HG02884 (cell line): Measurements from ENCODE around the gene TAS2R30.

Experiments
- ATAC-seq: cut with Tn5 transposase; IDR thresholded peaks from one replicate; pipeline ENCODE4 v1.9.1; 2021; ENCODE audit warnings: mild to moderate bottlenecking, moderate library complexity; ENCODE audit not compliant: unreplicated experiment

The TAS2R30 gene

DNA sequence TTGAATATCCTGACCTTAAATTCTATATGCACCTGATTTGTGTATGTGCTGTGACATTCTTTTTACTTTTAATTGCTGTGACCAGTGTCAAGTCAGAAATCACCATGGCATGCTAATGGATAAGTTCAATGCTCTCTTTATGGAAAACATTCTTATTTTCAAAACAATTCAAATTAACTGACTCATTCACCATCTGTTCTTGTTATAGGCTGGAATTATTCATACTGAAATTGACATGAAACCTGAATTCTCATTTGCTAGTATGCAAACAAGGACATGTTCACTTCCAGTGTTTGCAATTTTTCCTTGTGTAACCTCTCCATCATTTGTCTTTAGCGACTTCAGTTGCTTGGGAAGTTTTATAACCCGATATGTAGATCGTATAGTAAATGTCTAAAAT, at the start of gene TAS2R30:
Gene TAS2R30, minus strand, starts transcription at position 340 of the 400 bp plus-strand sequence. CDS start 400 bp downstream, outside the sequence.
- ATAC-seq = no peak

GRCh38 chr12:11183011-11183410, 48.6 kb upstream of the TAS2R30 start:
- no peak for ATAC-seq

- no peak for ATAC-seq
These were observed 48.1 kb upstream of the TAS2R30 start for GRCh38 chr12:11182529-11182928.

DNA sequence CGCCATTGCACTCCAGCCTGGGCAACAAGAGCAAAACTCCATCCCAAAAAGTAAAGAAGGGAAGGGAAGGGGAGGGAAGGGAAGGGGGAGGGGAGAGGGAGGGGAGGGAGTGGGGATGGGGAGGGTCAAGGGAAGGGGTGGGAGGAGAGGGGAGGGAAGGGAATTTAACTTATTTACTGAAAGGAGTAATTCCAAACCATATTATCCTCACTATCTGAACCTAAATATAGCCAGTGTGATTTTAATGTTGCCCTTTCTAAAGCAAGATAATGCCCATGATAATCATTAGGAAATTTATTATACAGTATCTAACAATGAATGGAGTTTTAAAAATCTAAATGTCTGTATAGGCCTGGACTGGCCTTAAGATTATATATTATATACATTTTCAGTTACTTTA, 43.8 kb upstream of the TAS2R30 start:
- no peak for ATAC-seq

- no peak for ATAC-seq
These were observed 39.6 kb upstream of the TAS2R30 start for GRCh38 chr12:11174022-11174421.

DNA sequence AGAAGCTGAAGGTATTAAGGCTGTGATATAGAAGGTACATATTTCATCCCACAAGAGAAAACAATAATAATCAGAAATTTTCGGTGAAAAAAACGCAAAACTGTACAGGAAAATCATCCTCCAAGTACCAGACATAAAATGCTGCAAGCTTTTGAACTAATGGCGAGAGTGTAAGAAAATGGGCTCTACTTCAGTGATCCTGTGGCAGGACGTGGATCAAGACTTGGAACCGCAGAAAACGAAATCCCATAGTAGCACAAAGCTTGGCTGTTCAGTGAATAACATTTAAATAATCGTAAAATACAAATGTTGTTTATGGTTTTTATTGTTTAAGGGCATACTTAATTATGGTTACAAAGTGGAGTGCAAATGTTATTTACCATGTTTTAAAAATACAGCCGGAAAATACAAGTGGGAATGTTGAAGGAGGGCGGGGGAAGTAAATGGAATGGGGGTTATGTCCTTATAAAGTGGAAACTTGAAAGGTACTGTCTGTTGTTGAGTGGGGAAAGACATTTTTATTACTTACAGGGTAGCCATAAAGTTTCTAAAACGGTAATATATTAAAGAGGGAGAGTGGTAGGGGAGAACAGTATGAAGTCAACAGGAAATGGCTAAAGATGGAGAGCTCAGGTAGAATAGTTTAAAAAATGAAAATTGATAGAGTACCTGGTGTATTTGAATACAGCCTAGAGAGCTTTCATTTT, 37.7 kb upstream of the TAS2R30 start:
- ATAC-seq = no peak

DNA sequence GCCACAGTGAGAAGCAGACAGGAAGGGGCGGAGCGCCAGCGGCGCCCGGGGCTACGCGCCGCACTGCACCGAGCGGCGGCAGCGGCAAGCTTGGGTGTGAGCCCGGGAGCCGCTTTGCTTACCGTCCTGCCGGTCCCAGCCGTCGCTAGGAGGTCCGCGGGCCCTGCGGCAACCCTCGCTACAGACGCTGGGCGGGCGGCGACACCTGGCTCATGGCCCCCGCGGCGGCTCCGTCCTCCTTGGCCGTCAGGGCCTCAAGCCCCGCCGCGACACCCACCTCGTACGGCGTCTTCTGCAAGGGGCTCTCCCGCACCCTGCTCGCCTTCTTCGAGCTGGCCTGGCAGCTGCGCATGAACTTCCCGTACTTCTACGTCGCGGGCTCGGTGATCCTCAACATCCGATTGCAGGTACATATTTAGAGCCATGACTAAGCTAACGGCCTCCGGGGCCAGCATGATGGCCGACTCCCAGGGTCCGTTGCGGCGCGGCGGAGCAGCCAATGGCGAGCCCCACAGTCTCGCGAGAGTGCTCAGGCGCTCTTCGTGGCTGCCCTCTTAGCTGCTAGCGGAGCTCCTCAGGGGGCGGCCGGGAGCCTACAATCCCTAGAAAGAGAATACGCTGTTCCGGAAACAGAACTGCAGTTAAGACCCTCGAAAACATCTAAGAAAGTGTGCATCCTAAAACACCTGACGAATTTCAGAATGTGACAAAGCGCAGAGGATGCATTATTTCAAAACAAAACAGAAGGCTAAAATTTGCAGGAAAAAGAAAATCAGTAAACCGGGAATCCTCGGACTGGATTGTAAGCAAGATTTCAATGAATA, 36.9 kb upstream of the TAS2R30 start, which contains the start of gene SMIM10L1:
Gene SMIM10L1, plus strand, starts transcription at position 50 of the 824 bp plus-strand sequence. Its CDS starts 163 bp downstream, at position 213.
- ATAC-seq = peak; percentile 94

GRCh38 chr12:11170810-11171144, 36.3 kb upstream of the TAS2R30 start:
- ATAC-seq = no peak

GRCh38 chr12:11166300-11166699, 31.9 kb upstream of the TAS2R30 start:
- ATAC-seq = no peak

DNA sequence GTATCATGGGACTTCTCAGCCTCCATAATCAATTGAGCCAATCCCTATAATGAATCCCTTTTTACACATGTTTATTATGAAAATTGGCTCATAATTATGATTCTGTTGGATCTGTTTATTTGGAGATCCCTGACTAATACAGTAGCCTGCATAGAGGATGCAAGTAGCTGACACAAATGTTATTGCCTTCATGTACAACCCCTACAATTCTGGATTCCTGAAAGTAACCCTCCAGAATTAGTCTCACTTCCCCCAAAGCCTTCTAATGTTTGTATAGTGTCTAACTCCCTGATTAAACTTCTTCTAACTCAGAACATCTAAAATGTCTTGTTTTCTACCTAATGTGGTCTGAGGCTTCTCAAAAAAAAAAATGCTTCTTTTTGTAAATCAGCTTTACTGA, 29.9 kb upstream of the TAS2R30 start:
- ATAC-seq = no peak

- no peak for ATAC-seq
These were observed 28.1 kb upstream of the TAS2R30 start for GRCh38 chr12:11162502-11162901.

DNA sequence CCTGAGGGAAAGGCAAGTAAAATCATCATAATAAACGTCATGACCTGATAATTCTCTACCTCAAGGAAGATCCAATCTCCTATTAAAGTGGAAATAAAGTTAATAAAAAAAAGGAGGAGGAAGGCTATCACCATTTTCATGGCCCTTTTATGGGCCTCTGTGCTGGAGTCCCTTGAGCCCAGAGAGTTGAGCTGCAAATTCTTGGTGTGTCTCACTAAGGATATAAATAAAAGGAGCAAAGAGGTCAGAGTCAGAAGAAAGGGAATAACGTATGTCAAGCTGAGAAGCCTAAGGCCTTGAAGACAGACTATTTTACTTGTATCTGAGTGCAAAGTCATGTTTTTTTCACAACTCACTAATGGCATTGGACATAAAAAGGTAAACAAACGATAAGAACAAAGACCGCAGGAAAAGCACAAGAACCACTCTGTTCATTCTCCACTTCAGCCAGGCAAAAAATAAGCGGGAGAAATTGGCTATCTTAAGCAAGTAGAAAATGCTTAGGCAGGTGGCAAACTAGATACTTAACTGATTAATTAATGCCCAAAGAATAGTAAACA, 24.5 kb upstream of the TAS2R30 start:
- no peak for ATAC-seq

- no peak for ATAC-seq
These were observed 20.0 kb upstream of the TAS2R30 start for GRCh38 chr12:11154400-11154925.

- ATAC-seq = no peak
These were observed 18.3 kb upstream of the TAS2R30 start for GRCh38 chr12:11152725-11153124.

GRCh38 chr12:11150832-11151231, 16.4 kb upstream of the TAS2R30 start:
- no peak for ATAC-seq

DNA sequence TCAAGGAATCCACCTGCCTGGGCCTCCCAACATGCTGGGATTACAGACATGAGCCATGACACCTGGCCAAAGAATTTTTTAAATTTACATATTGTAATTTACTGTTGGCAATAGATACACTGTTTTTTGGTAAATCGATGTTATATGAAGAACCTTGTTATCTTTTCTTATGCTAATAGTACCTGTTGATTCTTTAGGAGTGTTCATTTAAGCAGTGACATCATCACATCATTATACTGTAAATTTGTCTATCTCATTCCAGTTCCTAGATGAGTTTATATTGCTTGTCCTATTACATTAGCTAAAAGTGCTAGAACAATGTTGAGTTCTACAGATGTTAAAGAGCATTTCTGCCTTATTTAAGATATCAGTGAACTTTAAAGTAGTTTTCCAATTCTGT, 13.0 kb upstream of the TAS2R30 start:
- ATAC-seq = no peak

DNA sequence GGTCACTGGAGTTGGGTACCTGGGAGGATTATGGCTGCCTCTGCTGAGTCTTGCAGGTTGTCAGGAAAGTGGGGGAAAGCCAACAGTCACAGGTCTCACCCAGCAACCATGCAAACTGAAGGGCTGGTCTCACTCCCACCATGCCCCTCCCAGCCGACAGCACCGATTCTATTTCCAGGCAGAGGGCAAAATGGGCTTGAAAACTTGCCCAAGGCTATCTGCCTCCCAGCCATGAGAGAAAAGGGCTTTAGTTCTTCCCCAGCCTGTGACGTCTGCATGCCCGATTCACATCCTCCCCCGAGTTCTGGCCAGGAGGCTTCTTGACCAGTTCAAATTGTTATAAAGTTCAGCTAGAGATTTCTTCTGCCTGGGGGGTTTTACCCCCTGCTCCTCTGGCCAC, 9.9 kb upstream of the TAS2R30 start:
- ATAC-seq = no peak

DNA sequence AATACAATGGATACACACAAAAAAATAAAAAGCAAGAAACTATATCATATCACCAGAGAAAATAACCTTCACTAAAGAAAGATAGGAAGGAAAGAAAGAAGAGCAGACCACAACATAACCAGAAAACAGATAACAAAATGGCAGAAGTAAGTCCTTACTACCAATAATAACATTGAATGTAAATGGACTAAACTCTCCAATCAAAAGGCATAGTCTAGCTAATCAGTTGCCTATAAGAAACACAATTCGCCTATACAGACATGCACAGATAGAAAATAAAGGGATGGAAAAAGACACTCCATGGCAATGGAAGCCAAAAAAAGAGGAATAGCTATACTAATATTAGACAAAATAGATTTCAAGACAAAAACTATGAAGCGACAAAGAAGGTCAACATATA, 8.9 kb upstream of the TAS2R30 start:
- ATAC-seq = no peak

DNA sequence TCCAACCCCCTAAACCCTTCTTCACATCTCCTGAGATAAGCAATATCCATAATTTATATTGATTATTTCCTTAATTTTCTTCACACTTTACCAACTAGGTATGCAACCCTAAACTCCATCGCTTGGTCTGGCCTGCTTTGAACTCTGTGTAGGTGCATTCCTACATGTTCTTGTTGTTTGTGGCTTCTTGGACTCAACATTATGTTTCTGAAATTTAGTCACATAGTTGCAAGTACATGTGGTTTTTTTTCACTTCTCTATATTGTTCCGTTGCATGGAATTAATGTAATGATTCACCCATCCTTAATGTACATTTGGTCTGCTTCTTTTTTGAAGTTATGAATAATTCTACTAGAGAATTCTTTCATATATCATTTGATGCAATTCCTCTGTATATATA, 1.6 kb upstream of the TAS2R30 start:
- ATAC-seq = peak; percentile 81

DNA sequence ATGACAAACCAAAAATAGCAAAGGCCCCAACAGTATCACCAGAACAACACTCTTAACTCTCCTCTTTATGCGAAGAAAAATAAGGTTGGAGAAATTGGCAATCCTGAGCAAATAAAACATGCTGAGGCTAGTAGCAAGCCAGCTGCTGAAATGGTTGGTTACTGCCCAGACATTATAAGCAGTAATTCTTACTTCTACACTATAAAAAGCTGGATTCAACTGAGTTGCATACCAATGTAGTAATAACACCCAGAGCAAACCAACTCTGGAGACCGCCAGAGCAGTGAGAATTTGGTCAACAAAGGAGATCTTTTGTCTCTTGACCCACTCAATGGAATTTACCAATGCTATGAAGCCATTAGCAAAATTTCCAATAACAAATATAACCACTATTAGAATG, 628 bp downstream of the TAS2R30 start:
- ATAC-seq = no peak

DNA sequence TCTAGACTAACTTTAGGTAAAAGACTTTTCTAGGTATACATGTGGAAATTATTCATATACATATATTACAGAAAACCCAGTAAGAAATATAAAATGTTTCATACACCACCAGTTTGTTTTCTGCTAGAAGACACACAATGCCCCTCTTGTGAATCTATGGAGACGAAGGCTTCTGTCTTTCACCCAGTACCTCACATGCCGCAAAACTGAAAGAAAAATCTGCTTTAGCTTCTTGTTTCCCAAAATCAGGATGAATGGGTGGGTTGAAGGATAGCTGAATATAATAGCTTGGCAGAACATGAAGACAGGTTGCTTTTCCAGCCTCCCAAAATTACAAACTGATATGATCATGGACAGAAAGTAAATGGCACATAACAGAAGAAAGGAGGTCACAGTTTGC, 1.3 kb downstream of the TAS2R30 start:
- no peak for ATAC-seq

GRCh38 chr12:11130999-11131398, 3.4 kb downstream of the TAS2R30 start:
- ATAC-seq = no peak
